ENCODE results near the gene ZWILCH. TPM values are rescaled to one million over a fixed set of nuclear protein-coding genes. Genes with fewer than 3 reads are reported as not detected.

ZWILCH gene
- total RNA-seq, 1 experiment from 2014 or later, result 50.2 TPM

DNA sequence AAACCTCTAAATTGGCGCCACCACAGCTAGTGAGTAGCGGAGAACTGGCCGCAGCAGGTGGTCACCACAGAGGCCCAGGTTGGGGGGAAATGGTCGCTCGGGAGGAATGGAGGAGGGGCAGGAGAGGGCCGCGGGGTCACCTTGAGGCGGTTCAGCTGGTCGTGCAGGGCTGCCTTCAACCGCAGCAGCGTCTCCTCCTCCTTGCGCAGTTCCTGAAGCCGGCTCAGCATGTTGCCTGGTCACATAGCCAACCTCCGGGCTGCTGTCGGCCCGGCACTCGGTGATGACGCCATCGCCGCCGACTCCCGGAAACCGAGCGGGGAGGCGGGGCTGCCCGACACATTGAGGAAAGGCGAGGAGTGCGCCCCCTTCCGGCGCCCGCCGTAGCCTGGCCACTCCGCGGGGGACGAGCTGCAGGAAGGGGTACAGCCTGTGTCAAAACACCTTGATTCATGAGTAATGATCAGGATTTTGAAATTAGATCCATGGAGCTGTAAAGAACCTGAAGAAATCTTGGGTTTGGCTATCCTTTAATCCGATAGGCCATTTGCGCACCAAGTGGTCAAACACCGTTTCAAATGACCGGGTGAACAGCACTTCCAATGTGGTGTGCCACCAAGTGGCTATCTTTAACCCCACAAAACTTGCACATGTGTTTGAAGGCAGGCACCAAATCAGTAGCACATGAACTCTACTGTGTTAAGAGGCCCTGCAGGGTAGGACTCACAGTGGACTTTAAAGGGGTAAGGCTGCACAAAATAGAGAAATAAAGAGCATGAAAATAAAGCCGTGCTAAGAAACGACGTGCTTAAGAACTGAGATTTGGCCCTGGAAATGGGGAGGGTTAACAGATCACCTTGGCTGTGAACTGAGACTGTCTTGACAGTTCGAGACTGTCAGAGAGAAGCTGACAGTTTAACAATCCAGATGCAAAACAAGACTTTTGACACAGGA lies 7.3 kb upstream of the ZWILCH start, which contains the start of gene SNAPC5 (continued):
- no peak for TF ChIP-seq E2F4 (CRISPR knock-in tag; IDR thresholded peaks at IDR 0.05; ENCODE audit: borderline replicate concordance, low read depth)
- TF ChIP-seq, protein P1, sequence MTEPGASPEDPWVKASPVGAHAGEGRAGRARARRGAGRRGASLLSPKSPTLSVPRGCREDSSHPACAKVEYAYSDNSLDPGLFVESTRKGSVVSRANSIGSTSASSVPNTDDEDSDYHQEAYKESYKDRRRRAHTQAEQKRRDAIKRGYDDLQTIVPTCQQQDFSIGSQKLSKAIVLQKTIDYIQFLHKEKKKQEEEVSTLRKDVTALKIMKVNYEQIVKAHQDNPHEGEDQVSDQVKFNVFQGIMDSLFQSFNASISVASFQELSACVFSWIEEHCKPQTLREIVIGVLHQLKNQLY (CRISPR knock-in tag; IDR thresholded peaks at IDR 0.05), result no peak
- TF ChIP-seq TEAD4 (CRISPR knock-in tag; IDR thresholded peaks at IDR 0.05), result no peak
- TF ChIP-seq TEAD1 (CRISPR knock-in tag; IDR thresholded peaks at IDR 0.05), result peak; percentile 92
- TF ChIP-seq MXD4 (CRISPR knock-in tag; IDR thresholded peaks at IDR 0.05; ENCODE audit: borderline replicate concordance), result no peak
- TF ChIP-seq, protein P2, sequence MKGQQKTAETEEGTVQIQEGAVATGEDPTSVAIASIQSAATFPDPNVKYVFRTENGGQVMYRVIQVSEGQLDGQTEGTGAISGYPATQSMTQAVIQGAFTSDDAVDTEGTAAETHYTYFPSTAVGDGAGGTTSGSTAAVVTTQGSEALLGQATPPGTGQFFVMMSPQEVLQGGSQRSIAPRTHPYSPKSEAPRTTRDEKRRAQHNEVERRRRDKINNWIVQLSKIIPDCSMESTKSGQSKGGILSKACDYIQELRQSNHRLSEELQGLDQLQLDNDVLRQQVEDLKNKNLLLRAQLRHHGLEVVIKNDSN (CRISPR knock-in tag; IDR thresholded peaks at IDR 0.05), result no peak; the same call in 1 of the 2 replicates
- peak; percentile 82 for TF ChIP-seq GABPB1 (CRISPR knock-in tag; IDR thresholded peaks at IDR 0.05)
- peak; percentile 100 for TF ChIP-seq ESRRA (CRISPR knock-in tag; IDR thresholded peaks at IDR 0.05; ENCODE audit: borderline replicate concordance)
- TF ChIP-seq PRRX2 (CRISPR knock-in tag; IDR thresholded peaks at IDR 0.05), result peak; percentile 99
- TF ChIP-seq, protein P3, sequence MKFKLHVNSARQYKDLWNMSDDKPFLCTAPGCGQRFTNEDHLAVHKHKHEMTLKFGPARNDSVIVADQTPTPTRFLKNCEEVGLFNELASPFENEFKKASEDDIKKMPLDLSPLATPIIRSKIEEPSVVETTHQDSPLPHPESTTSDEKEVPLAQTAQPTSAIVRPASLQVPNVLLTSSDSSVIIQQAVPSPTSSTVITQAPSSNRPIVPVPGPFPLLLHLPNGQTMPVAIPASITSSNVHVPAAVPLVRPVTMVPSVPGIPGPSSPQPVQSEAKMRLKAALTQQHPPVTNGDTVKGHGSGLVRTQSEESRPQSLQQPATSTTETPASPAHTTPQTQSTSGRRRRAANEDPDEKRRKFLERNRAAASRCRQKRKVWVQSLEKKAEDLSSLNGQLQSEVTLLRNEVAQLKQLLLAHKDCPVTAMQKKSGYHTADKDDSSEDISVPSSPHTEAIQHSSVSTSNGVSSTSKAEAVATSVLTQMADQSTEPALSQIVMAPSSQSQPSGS (CRISPR knock-in tag; IDR thresholded peaks at IDR 0.05; ENCODE audit: borderline replicate concordance, low read depth), result no peak
- peak; percentile 96 for TF ChIP-seq ZNF532 (CRISPR knock-in tag; IDR thresholded peaks at IDR 0.05; ENCODE audit: borderline replicate concordance)
- TF ChIP-seq STAT6 (CRISPR knock-in tag; conservative IDR thresholded peaks at IDR 0.05; ENCODE audit: low read depth), result no peak
- peak; percentile 64; the same call in 1 of the 2 replicates for TF ChIP-seq SMAD3 (CRISPR knock-in tag; IDR thresholded peaks at IDR 0.05; ENCODE audit: borderline replicate concordance)
- TF ChIP-seq, protein P4, sequence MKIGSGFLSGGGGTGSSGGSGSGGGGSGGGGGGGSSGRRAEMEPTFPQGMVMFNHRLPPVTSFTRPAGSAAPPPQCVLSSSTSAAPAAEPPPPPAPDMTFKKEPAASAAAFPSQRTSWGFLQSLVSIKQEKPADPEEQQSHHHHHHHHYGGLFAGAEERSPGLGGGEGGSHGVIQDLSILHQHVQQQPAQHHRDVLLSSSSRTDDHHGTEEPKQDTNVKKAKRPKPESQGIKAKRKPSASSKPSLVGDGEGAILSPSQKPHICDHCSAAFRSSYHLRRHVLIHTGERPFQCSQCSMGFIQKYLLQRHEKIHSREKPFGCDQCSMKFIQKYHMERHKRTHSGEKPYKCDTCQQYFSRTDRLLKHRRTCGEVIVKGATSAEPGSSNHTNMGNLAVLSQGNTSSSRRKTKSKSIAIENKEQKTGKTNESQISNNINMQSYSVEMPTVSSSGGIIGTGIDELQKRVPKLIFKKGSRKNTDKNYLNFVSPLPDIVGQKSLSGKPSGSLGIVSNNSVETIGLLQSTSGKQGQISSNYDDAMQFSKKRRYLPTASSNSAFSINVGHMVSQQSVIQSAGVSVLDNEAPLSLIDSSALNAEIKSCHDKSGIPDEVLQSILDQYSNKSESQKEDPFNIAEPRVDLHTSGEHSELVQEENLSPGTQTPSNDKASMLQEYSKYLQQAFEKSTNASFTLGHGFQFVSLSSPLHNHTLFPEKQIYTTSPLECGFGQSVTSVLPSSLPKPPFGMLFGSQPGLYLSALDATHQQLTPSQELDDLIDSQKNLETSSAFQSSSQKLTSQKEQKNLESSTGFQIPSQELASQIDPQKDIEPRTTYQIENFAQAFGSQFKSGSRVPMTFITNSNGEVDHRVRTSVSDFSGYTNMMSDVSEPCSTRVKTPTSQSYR (CRISPR knock-in tag; IDR thresholded peaks at IDR 0.05), result no peak; the same call in 1 of the 2 replicates
- TF ChIP-seq ARID4B (CRISPR knock-in tag; IDR thresholded peaks at IDR 0.05; ENCODE audit: borderline replicate concordance), result peak; percentile 88; the same call in 1 of the 2 replicates
- peak; percentile 95 for TF ChIP-seq CREB1 (CRISPR knock-in tag; IDR thresholded peaks at IDR 0.05)
- no peak; the same call in 1 of the 2 replicates for TF ChIP-seq NFE2L1 (CRISPR knock-in tag; IDR thresholded peaks at IDR 0.05)
- no peak for TF ChIP-seq MYBL2 (CRISPR knock-in tag; IDR thresholded peaks at IDR 0.05)

Data from WTC11 (cell line).